Panc1 (cell line): Measurements from ENCODE around the gene RRM1. TPM values are rescaled to one million over a fixed set of nuclear protein-coding genes. Genes with fewer than 3 reads are reported as not detected.

Experiments used
- ATAC-seq: fragments of 200-7000 bp; cut with Tn5 transposase; 2 replicates; pipeline ENCODE4 v1.9.1; 2020; ENCODE audit warnings: mild to moderate bottlenecking, moderate library complexity
- BruUV-seq: library from RNA; stranded (reverse); fragments of 400-500 nt; replicated peaks from 2 replicates; lab custom pipeline; 2021; lab: Mats Ljungman, UMichigan
- CTCF ChIA-PET: fragments of 300-600 bp; sonication (Branson Sonifier 250); formaldehyde crosslinking; loops from one replicate; lab custom pipeline; 2022; ENCODE audit warnings: antibody characterized with exemption; lab: Charles Lee
- POLR2A ChIA-PET: fragments of 300-600 bp; sonication (Branson Sonifier 250); formaldehyde crosslinking; loops from one replicate; lab custom pipeline; 2022; ENCODE audit warnings: antibody characterized with exemption; lab: Charles Lee
- DNase-seq: peaks from one replicate; pipeline ENCODE4 v3.0.0-alpha.2; 2010; ENCODE audit warnings: low read depth, low spot score
- H3K27ac ChIP-seq: 2 replicates; pipeline ENCODE4 v1.5.1; 2011; ENCODE audit warnings: mild to moderate bottlenecking, low read length, inconsistent platforms
- H3K27me3 ChIP-seq: fragments of 200-500 bp; sonication (Bioruptor generic); 2 replicates; pipeline ENCODE4 v1.6.0; 2014; ENCODE audit warnings: low read length, inconsistent platforms; ENCODE audit not compliant: control insufficient read depth, insufficient read depth
- H3K36me3 ChIP-seq: fragments of 200-500 bp; sonication (Bioruptor generic); 2 replicates; pipeline ENCODE4 v1.5.1; 2014; ENCODE audit warnings: inconsistent platforms, mild to moderate bottlenecking, low read length, moderate library complexity; ENCODE audit not compliant: control insufficient read depth, insufficient read depth
- H3K4me1 ChIP-seq: 2 replicates; pipeline ENCODE4 v1.5.1; 2011; ENCODE audit warnings: inconsistent platforms, mild to moderate bottlenecking, low read length, moderate library complexity; ENCODE audit not compliant: control insufficient read depth, insufficient read depth
- H3K4me3 ChIP-seq, 2 experiments: 2 replicates each; pipeline ENCODE4 v1.5.1; 2011 to 2012; ENCODE audit warnings: low read depth in 2 of 2, low read length in 2 of 2, mild to moderate bottlenecking in 2 of 2, inconsistent platforms in 1 of 2, moderate library complexity in 1 of 2
- H3K9me3 ChIP-seq: fragments of 200-500 bp; sonication (Bioruptor generic); 2 replicates; pipeline ENCODE4 v1.5.1; 2014; ENCODE audit warnings: low read depth, mild to moderate bottlenecking, inconsistent platforms, low read length, moderate library complexity; ENCODE audit not compliant: control insufficient read depth, insufficient read depth
- CTCF ChIP-seq: fragments of 450-650 bp; IDR thresholded peaks from 2 replicates; pipeline ENCODE4 v1.5.1; 2017; ENCODE audit warnings: mild to moderate bottlenecking
- POLR2AphosphoS5 ChIP-seq: IDR thresholded peaks from 2 replicates; pipeline ENCODE4 v1.6.1; 2012; ENCODE audit warnings: mild to moderate bottlenecking, low read depth, low read length, moderate library complexity
- REST ChIP-seq, 2 experiments: IDR thresholded peaks; 2 replicates each; pipeline ENCODE4 v1.6.1; 2011 to 2012; ENCODE audit warnings: low read depth in 2 of 2, control low read depth in 1 of 2, low read length in 1 of 2, mild to moderate bottlenecking in 1 of 2, moderate library complexity in 1 of 2; ENCODE audit not compliant: insufficient read depth in 1 of 2
- SIN3A ChIP-seq: IDR thresholded peaks from 2 replicates; pipeline ENCODE4 v1.6.1; 2012; ENCODE audit warnings: low read depth, mild to moderate bottlenecking, low read length, moderate library complexity, borderline replicate concordance; ENCODE audit not compliant: insufficient read depth
- TCF7L2 ChIP-seq: IDR thresholded peaks from 2 replicates; pipeline ENCODE4 v1.6.1; 2011; ENCODE audit warnings: mild to moderate bottlenecking, low read depth, low read length, inconsistent platforms
- in situ Hi-C: cut with HindIII; loops from 2 replicates; pipeline ENCODE4 v1.10.0; 2016; ENCODE audit warnings: low sequenced_read_pairs, low pct_unique_long_range_greater_than_20kb
- intact Hi-C: fragments of 100-400 bp; cut with micrococcal nuclease; formaldehyde crosslinking; loops from one replicate; pipeline ENCODE4 v1.10.0; 2022; ENCODE audit not compliant: unreplicated experiment
- total RNA-seq: library from RNA; stranded (reverse); gene quantifications from one replicate; pipeline ENCODE4 v1.2.1, GENCODE V29; 2021; ENCODE audit not compliant: unreplicated experiment

Gene RRM1
- total RNA-seq, 1 experiment from 2014 or later: 143 TPM

GRCh38 chr11:4134806-4135205 lies 40.2 kb downstream of the RRM1 start:
- CTCF ChIA-PET: no interaction called here
- POLR2A ChIA-PET: no interaction called here

GRCh38 chr11:4138497-4138896 lies 43.9 kb downstream of the RRM1 start:
- no peak for ATAC-seq

More at GRCh38 chr11:4134806-4135205, 40.2 kb downstream of the RRM1 start:
- ATAC-seq (no peak), DNase-seq (no peak)
- no TSS peak for BruUV-seq
- H3K4me1 ChIP-seq: no peaks in the 10 kb centered on the region
- in situ Hi-C loops (no loop called here), intact Hi-C loops (no loop called here)
- H3K27ac ChIP-seq: no peak overlapping the region
- TF ChIP-seq TCF7L2: no peak
- no peak for TF ChIP-seq SIN3A
- TF ChIP-seq REST (IDR thresholded peaks at IDR 0.05; ENCODE audit: insufficient read depth in 1 of 2, low read depth in 2 of 2, low read length in 1 of 2): no peak
- no peak for TF ChIP-seq POLR2AphosphoS5
- no peak for TF ChIP-seq CTCF
- peaks cover 28% of the 10 kb centered on the region for H3K36me3 ChIP-seq
- H3K27me3 ChIP-seq: no peaks in the 10 kb centered on the region
- no peak overlapping the region for H3K4me3 ChIP-seq
- peaks cover 8% of the 10 kb centered on the region; the same call in 1 of the 2 replicates for H3K9me3 ChIP-seq

More at GRCh38 chr11:4138497-4138896, 43.9 kb downstream of the RRM1 start:
- no peak overlapping the region for H3K4me3 ChIP-seq
- no peak overlapping the region for H3K27ac ChIP-seq
- peaks cover 23% of the 10 kb centered on the region for H3K36me3 ChIP-seq
- no peak for DNase-seq
- ChIA-PET CTCF (no interaction called here), POLR2A (no interaction called here)
- peaks cover 16% of the 10 kb centered on the region; the same call in 1 of the 2 replicates for H3K9me3 ChIP-seq
- BruUV-seq: TSS peak; percentile 92
- H3K27me3 ChIP-seq: no peaks in the 10 kb centered on the region
- in situ Hi-C loops (no loop called here), intact Hi-C loops (no loop called here)
- TF ChIP-seq REST (IDR thresholded peaks at IDR 0.05; ENCODE audit: insufficient read depth in 1 of 2, low read depth in 2 of 2, low read length in 1 of 2) (no peak), CTCF (no peak), POLR2AphosphoS5 (no peak), TCF7L2 (no peak), SIN3A (no peak)
- H3K4me1 ChIP-seq: no peaks in the 10 kb centered on the region
